ENCODE results near the gene CDYL. TPM values are rescaled to one million over a fixed set of nuclear protein-coding genes. Genes with fewer than 3 reads are reported as not detected.

Gene CDYL
- polyA plus RNA-seq, 4 donors: 6.2 to 15.4 (median 7.4) TPM

DNA sequence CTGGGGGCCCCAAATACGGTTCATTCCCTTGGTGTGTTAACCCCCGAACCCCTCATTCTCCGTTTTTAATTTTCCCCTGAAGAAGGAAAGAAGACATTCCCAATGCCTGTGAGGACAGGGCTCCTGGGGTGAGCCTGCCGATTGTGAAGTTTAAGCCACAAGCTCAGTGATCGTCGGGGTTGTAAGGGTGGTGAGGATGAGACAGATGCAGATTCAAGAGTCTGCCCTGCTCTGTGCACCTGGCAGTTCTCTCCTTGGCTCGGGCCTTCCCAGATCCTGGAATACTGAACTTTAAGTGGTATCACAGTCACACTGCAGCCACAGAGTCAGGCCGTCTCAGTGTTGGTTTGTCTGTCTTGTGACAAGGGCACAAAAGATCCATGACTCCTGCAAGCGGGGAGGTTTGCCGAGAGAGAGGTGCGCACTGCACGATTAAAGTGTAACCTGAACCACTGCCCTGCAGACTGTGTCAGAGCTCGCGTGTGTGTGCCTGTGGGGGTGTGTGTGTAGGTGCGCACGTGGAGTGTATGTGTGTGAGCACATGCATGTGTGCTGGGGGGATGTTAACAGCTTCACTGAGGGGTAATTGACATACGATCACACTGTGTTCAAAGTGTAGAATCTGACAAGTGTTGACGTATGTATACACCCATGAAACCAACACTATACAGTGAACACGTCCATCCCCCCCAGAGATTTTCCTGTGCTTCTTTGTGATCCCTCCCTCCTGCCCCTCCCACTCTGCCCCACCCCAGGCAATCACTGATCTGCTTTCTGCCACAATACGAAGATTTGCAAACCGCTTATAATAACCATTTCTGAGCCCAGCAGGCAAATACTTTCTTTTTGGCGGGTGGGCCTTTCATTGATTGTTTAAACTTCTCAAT is 188.7 kb downstream of the CDYL start:
- Histone ChIP-seq H3K4me3 (ENCODE audit: low read depth in 1 of 3, low read length in 3 of 3) (no peak overlapping the region), H3K4me1 (ENCODE audit: control insufficient read depth in 3 of 3, insufficient read depth in 2 of 3, low read depth in 1 of 3, low read length in 2 of 3) (no peaks in the 10 kb centered on the region), H3K27me3 (ENCODE audit: control insufficient read depth in 3 of 3, insufficient read depth in 3 of 3, low read length in 3 of 3) (no peaks in the 10 kb centered on the region), H3K27ac (ENCODE audit: low read depth in 1 of 3, low read length in 2 of 3) (no peak overlapping the region), H3K9me3 (ENCODE audit: control insufficient read depth in 2 of 2, insufficient read depth in 1 of 2, low read depth in 1 of 2, low read length in 1 of 2) (no peaks in the 10 kb centered on the region), H3K36me3 (ENCODE audit: control insufficient read depth in 3 of 3, insufficient read depth in 2 of 3, low read depth in 1 of 3, low read length in 3 of 3) (no peaks in the 10 kb centered on the region)
- DNase-seq: peak in 1 of 2 donors; percentile 11
- WGBS, 3 donors: 69 to 77% (median 69%) methylated on average over 22 of the region's 22 CpGs
- FAIRE-seq: no peak

DNA sequence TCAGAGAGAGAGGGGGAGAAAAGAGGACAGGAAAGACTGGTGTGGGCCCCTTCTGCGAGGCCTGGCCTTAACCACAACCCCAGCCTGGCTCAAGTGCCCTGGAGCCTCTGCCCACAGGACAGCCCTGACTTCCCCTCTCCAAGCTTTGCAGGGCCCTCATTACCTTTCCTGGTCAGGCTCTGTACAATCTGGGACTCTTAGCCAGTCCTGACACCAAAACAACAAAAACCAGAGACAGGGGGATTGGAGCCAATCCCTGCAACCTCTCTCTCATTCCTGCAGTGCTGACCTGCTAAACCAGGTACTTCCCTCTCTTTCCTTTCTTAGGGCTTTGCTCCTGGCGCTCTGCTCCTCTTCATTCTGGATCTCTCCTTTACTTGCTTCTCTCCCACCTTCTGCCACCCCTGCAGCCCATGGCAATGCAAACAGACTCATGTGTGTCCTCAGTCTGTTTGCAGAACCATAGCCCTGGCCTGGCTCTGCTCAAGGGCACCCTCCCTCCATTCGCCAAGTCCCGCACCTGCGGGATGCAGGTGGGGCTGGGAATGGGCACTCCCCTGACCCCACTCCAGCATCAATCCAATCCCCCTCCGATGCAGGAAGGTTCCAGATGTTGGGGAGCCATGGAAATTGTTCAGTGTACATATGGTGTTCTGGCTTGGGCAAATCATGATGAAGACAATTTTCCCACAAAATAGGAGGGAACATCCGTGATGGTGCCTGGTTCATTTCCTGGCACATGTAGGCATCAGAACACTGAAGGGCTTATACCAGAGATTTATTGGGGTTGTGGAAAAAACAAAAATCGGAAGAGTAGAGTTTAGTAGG is 189.6 kb downstream of the CDYL start:
- FAIRE-seq (no peak), DNase-seq (no peak)
- H3K4me1 ChIP-seq (ENCODE audit: control insufficient read depth in 3 of 3, insufficient read depth in 2 of 3, low read depth in 1 of 3, low read length in 2 of 3): no peaks in the 10 kb centered on the region
- H3K27ac ChIP-seq (ENCODE audit: low read depth in 1 of 3, low read length in 2 of 3): no peak overlapping the region
- no peaks in the 10 kb centered on the region for H3K27me3 ChIP-seq (ENCODE audit: control insufficient read depth in 3 of 3, insufficient read depth in 3 of 3, low read length in 3 of 3)
- H3K36me3 ChIP-seq (ENCODE audit: control insufficient read depth in 3 of 3, insufficient read depth in 2 of 3, low read depth in 1 of 3, low read length in 3 of 3): no peaks in the 10 kb centered on the region
- H3K9me3 ChIP-seq (ENCODE audit: control insufficient read depth in 2 of 2, insufficient read depth in 1 of 2, low read depth in 1 of 2, low read length in 1 of 2): no peaks in the 10 kb centered on the region
- WGBS, 3 donors: 79 to 86% (median 84%) methylated on average over 8 of the region's 8 CpGs
- H3K4me3 ChIP-seq (ENCODE audit: low read depth in 1 of 3, low read length in 3 of 3): no peak overlapping the region

DNA sequence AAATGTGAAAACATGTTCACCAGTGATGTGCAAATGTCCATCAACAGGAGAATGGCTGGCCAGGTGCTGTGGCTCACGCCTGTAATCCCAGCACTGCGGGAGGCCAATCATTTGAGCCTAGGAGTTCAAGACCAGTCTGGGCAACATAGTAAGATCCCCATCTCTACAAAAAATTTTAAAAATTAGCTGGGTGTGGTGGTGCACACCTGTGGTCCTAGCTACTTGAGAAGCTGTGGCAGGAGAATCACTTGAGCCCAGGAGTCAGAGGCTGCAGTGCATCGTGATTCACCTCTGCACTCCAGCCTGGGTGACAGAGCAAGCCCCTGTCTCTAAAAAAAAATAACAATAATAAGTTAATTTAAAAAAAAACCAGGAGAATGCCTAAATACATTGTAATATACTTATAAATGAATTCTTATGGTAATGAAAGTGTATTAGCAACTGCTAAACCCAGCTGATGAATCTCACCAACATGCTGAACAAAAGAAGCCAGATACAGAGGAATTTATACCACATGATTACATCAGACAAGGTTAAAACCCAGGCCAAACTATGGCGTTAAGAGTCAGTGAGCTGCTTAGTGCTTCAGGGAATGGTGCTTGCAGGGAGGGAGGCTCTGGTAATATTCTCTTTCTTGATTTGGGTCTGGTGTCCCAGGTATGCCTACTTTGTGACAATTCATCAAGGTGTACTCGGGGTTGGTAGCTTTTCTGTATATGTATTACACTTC is 191.3 kb downstream of the CDYL start:
- H3K9me3 ChIP-seq (ENCODE audit: control insufficient read depth in 2 of 2, insufficient read depth in 1 of 2, low read depth in 1 of 2, low read length in 1 of 2): no peaks in the 10 kb centered on the region
- no peak for FAIRE-seq
- H3K27me3 ChIP-seq (ENCODE audit: control insufficient read depth in 3 of 3, insufficient read depth in 3 of 3, low read length in 3 of 3): no peaks in the 10 kb centered on the region
- H3K4me1 ChIP-seq (ENCODE audit: control insufficient read depth in 3 of 3, insufficient read depth in 2 of 3, low read depth in 1 of 3, low read length in 2 of 3): no peaks in the 10 kb centered on the region
- no peaks in the 10 kb centered on the region for H3K36me3 ChIP-seq (ENCODE audit: control insufficient read depth in 3 of 3, insufficient read depth in 2 of 3, low read depth in 1 of 3, low read length in 3 of 3)
- DNase-seq: no peak
- H3K27ac ChIP-seq (ENCODE audit: low read depth in 1 of 3, low read length in 2 of 3): no peak overlapping the region
- no peak overlapping the region for H3K4me3 ChIP-seq (ENCODE audit: low read depth in 1 of 3, low read length in 3 of 3)
- 77 to 87% (median 87%) methylated on average over 5 of the region's 5 CpGs for WGBS, 3 donors

DNA sequence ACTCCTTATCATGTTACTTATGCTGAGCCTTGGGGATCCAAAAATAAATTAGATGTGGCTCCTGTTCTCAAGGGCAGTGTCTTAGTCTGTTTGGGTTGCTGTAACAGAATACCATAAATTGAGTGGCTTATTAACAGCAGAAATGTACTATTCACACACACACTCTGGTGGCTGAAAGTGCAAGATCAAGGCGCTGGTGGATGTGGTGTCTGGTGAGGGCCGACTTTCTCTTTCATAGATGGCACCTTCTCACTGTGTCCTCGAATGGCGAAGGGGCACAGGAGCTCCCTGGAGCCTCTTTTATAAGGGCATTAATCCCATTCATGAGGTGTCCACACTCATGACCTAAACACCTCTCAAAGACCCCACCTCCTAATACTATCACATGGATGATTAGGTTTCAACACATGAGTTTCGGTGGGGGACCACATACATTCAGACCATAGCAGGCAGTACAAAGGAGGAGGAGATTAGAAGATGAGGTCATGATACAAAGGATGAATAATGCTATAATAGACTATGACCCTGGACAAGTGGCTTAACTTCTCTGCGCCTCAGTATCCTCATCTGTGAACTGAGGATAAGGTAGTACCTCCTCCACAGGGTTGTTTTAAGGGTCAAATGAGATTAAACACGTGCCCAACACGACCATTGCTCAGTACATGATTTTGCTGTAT is 193.5 kb downstream of the CDYL start:
- no peak overlapping the region for H3K27ac ChIP-seq (ENCODE audit: low read depth in 1 of 3, low read length in 2 of 3)
- no peaks in the 10 kb centered on the region for H3K4me1 ChIP-seq (ENCODE audit: control insufficient read depth in 3 of 3, insufficient read depth in 2 of 3, low read depth in 1 of 3, low read length in 2 of 3)
- no peaks in the 10 kb centered on the region for H3K9me3 ChIP-seq (ENCODE audit: control insufficient read depth in 2 of 2, insufficient read depth in 1 of 2, low read depth in 1 of 2, low read length in 1 of 2)
- DNase-seq: no peak
- WGBS, 3 donors: 82 to 92% (median 82%) methylated on average over 8 of the region's 8 CpGs
- no peak for FAIRE-seq
- H3K27me3 ChIP-seq (ENCODE audit: control insufficient read depth in 3 of 3, insufficient read depth in 3 of 3, low read length in 3 of 3): peaks cover 0 to 5% (median 0%) of the 10 kb centered on the region in 3 donors
- no peak overlapping the region for H3K4me3 ChIP-seq (ENCODE audit: low read depth in 1 of 3, low read length in 3 of 3)
- no peaks in the 10 kb centered on the region for H3K36me3 ChIP-seq (ENCODE audit: control insufficient read depth in 3 of 3, insufficient read depth in 2 of 3, low read depth in 1 of 3, low read length in 3 of 3)

DNA sequence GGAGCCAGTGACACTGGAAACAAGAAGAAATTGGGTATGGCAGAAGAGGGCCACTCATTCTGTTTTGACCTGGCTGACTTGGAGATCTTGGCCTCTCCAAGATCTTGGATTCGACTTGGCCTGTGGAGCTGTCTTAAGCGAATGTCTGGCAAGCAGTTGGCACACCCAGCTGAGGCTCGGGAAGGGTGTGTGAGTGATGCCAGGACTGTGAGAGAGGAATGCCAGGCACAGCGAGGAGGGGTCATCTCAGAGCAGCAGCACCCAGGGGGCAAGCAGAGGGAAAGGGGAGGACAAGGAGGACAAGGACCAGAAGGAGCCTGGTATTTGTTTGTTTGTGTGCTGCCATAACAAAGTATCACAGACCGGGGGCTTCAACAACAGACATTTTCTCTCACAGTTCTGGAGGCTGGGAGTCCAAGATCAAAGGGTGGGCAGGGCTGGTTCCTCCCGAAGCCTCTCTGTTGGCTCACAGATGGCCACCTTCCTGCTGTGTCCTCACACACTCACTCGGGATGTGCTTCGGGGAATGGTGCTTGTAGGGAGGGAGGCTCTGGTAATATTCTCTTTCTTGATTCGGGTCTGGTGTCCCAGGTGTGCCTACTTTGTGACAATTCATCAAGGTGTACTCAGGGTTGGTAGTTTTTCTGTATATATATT is 194.7 kb downstream of the CDYL start:
- H3K27ac ChIP-seq (ENCODE audit: low read depth in 1 of 3, low read length in 2 of 3): no peak overlapping the region
- H3K36me3 ChIP-seq (ENCODE audit: control insufficient read depth in 3 of 3, insufficient read depth in 2 of 3, low read depth in 1 of 3, low read length in 3 of 3): no peaks in the 10 kb centered on the region
- 46 to 59% (median 54%) methylated on average over 9 of the region's 9 CpGs for WGBS, 3 donors
- FAIRE-seq (no peak), DNase-seq (no peak)
- peaks cover 0 to 8% (median 0%) of the 10 kb centered on the region in 3 donors for H3K27me3 ChIP-seq (ENCODE audit: control insufficient read depth in 3 of 3, insufficient read depth in 3 of 3, low read length in 3 of 3)
- H3K4me1 ChIP-seq (ENCODE audit: control insufficient read depth in 3 of 3, insufficient read depth in 2 of 3, low read depth in 1 of 3, low read length in 2 of 3): no peaks in the 10 kb centered on the region
- no peaks in the 10 kb centered on the region for H3K9me3 ChIP-seq (ENCODE audit: control insufficient read depth in 2 of 2, insufficient read depth in 1 of 2, low read depth in 1 of 2, low read length in 1 of 2)
- no peak overlapping the region for H3K4me3 ChIP-seq (ENCODE audit: low read depth in 1 of 3, low read length in 3 of 3)

DNA sequence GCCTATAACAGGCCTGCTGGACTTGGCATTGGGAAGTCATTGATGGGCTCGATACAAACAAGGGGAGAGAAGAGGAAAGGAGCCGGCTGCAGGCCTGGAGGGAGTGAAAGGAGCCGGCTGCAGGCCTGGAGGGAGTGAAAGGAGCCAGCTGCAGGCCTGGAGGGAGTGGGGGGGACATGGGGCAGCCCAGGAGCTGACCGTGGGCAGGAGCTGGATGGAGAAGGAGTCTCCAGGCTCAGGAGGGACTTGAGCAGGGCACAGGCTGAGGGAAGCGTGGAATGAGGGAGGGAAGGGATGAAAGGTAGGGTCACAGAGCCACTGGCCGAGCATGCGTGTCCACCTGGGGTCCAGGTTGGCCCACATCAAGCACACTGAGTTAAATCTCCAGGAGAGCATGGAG is 195.6 kb downstream of the CDYL start:
- no peak for FAIRE-seq
- H3K9me3 ChIP-seq (ENCODE audit: control insufficient read depth in 2 of 2, insufficient read depth in 1 of 2, low read depth in 1 of 2, low read length in 1 of 2): no peaks in the 10 kb centered on the region
- 68 to 83% (median 79%) methylated on average over 7 of the region's 7 CpGs for WGBS, 3 donors

DNA sequence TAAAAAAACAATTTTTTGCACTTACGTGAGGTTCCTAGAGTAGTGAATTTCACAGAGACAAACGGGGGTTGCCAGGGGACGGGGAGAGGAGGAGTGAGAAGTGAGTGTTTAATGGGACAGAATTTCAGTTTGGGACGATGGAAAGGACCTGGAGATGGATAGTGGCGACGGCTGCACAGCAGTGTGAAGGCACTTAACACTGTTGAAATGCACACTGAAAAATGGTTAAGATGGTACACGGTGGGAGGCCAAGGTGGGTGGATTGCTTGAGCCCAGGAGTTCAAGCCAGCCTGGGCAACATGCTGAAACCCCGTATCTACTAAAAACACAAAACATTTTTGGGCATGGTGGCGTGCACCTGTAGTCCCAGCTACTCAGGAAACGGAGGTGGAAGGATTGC is 196.2 kb downstream of the CDYL start:
- no peak overlapping the region for H3K4me3 ChIP-seq (ENCODE audit: low read depth in 1 of 3, low read length in 3 of 3)
- H3K27ac ChIP-seq (ENCODE audit: low read depth in 1 of 3, low read length in 2 of 3): no peak overlapping the region
- H3K4me1 ChIP-seq (ENCODE audit: control insufficient read depth in 3 of 3, insufficient read depth in 2 of 3, low read depth in 1 of 3, low read length in 2 of 3): no peaks in the 10 kb centered on the region
- DNase-seq (no peak), FAIRE-seq (no peak)
- WGBS, 3 donors: 78 to 85% (median 79%) methylated on average over 10 of the region's 10 CpGs
- H3K9me3 ChIP-seq (ENCODE audit: control insufficient read depth in 2 of 2, insufficient read depth in 1 of 2, low read depth in 1 of 2, low read length in 1 of 2): no peaks in the 10 kb centered on the region
- H3K36me3 ChIP-seq (ENCODE audit: control insufficient read depth in 3 of 3, insufficient read depth in 2 of 3, low read depth in 1 of 3, low read length in 3 of 3): no peaks in the 10 kb centered on the region
- peaks cover 0 to 8% (median 0%) of the 10 kb centered on the region in 3 donors for H3K27me3 ChIP-seq (ENCODE audit: control insufficient read depth in 3 of 3, insufficient read depth in 3 of 3, low read length in 3 of 3)

More for the DNA sequence above, 195.6 kb downstream of the CDYL start:
- Histone ChIP-seq H3K36me3 (ENCODE audit: control insufficient read depth in 3 of 3, insufficient read depth in 2 of 3, low read depth in 1 of 3, low read length in 3 of 3) (no peaks in the 10 kb centered on the region), H3K4me3 (ENCODE audit: low read depth in 1 of 3, low read length in 3 of 3) (no peak overlapping the region), H3K27me3 (ENCODE audit: control insufficient read depth in 3 of 3, insufficient read depth in 3 of 3, low read length in 3 of 3) (peaks cover 0 to 8% (median 0%) of the 10 kb centered on the region in 3 donors), H3K4me1 (ENCODE audit: control insufficient read depth in 3 of 3, insufficient read depth in 2 of 3, low read depth in 1 of 3, low read length in 2 of 3) (no peaks in the 10 kb centered on the region), H3K27ac (ENCODE audit: low read depth in 1 of 3, low read length in 2 of 3) (no peak overlapping the region)
- no peak for DNase-seq
